ENCODE results near the gene CADM1. TPM values are rescaled to one million over a fixed set of nuclear protein-coding genes. Genes with fewer than 3 reads are reported as not detected.

CADM1 gene
- total and polyA plus RNA-seq, 2 donors from 2014 or later: 24.0 to 33.5 TPM

- DNase-seq: peak in 1 of 5 donors; percentile 50
- no peak for FAIRE-seq
- TF ChIP-seq, protein P1, sequence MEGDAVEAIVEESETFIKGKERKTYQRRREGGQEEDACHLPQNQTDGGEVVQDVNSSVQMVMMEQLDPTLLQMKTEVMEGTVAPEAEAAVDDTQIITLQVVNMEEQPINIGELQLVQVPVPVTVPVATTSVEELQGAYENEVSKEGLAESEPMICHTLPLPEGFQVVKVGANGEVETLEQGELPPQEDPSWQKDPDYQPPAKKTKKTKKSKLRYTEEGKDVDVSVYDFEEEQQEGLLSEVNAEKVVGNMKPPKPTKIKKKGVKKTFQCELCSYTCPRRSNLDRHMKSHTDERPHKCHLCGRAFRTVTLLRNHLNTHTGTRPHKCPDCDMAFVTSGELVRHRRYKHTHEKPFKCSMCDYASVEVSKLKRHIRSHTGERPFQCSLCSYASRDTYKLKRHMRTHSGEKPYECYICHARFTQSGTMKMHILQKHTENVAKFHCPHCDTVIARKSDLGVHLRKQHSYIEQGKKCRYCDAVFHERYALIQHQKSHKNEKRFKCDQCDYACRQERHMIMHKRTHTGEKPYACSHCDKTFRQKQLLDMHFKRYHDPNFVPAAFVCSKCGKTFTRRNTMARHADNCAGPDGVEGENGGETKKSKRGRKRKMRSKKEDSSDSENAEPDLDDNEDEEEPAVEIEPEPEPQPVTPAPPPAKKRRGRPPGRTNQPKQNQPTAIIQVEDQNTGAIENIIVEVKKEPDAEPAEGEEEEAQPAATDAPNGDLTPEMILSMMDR (IDR thresholded peaks at IDR 0.05; ENCODE audit: borderline replicate concordance, extremely low read depth, insufficient read depth): no peak
Measured at GRCh38 chr11:115159207-115159606, 345.0 kb downstream of the CADM1 start.

GRCh38 chr11:115158053-115158452 is 346.2 kb downstream of the CADM1 start:
- Histone ChIP-seq H3K36me3 (ENCODE audit: control insufficient read depth in 2 of 3, insufficient read depth in 3 of 3, low read length in 3 of 3) (no peaks in the 10 kb centered on the region), H3K27me3 (ENCODE audit: control insufficient read depth, insufficient read depth, low read length) (no peaks in the 10 kb centered on the region), H3K4me1 (ENCODE audit: control insufficient read depth in 2 of 3, insufficient read depth in 2 of 3, low read depth in 1 of 3, low read length in 3 of 3) (no peaks in the 10 kb centered on the region), H3K9me3 (ENCODE audit: control insufficient read depth in 2 of 3, insufficient read depth in 1 of 3, low read length in 3 of 3) (peaks cover 0 to 2% (median 0%) of the 10 kb centered on the region in 3 donors), H3K9ac (ENCODE audit: low read length in 3 of 3) (no peak overlapping the region), H3K4me3 (ENCODE audit: low read length in 3 of 3) (no peak overlapping the region), H3K27ac (ENCODE audit: low read depth in 2 of 2, low read length in 2 of 2) (no peak overlapping the region)
- intact Hi-C loops (cut with DNase I): no loop called here
- FAIRE-seq (no peak), DNase-seq (peak in 1 of 5 donors; percentile 41)
- TF ChIP-seq, protein P1 (IDR thresholded peaks at IDR 0.05; ENCODE audit: borderline replicate concordance, extremely low read depth, insufficient read depth): no peak

More at GRCh38 chr11:115159207-115159606, 345.0 kb downstream of the CADM1 start:
- intact Hi-C loops (cut with DNase I): no loop called here
- no peaks in the 10 kb centered on the region for H3K27me3 ChIP-seq (ENCODE audit: control insufficient read depth, insufficient read depth, low read length)
- no peaks in the 10 kb centered on the region for H3K4me1 ChIP-seq (ENCODE audit: control insufficient read depth in 2 of 3, insufficient read depth in 2 of 3, low read depth in 1 of 3, low read length in 3 of 3)
- H3K9ac ChIP-seq (ENCODE audit: low read length in 3 of 3): no peak overlapping the region
- peaks cover 0 to 2% (median 0%) of the 10 kb centered on the region in 3 donors for H3K9me3 ChIP-seq (ENCODE audit: control insufficient read depth in 2 of 3, insufficient read depth in 1 of 3, low read length in 3 of 3)
- no peak overlapping the region for H3K4me3 ChIP-seq (ENCODE audit: low read length in 3 of 3)
- H3K27ac ChIP-seq (ENCODE audit: low read depth in 2 of 2, low read length in 2 of 2): no peak overlapping the region
- no peaks in the 10 kb centered on the region for H3K36me3 ChIP-seq (ENCODE audit: control insufficient read depth in 2 of 3, insufficient read depth in 3 of 3, low read length in 3 of 3)

GRCh38 chr11:115157247-115157646 is 347.0 kb downstream of the CADM1 start:
- DNase-seq (peak in 1 of 5 donors; percentile 18), FAIRE-seq (no peak)
- no peaks in the 10 kb centered on the region for H3K27me3 ChIP-seq (ENCODE audit: control insufficient read depth, insufficient read depth, low read length)
- intact Hi-C loops (cut with DNase I): no loop called here
- H3K4me1 ChIP-seq (ENCODE audit: control insufficient read depth in 2 of 3, insufficient read depth in 2 of 3, low read depth in 1 of 3, low read length in 3 of 3): no peaks in the 10 kb centered on the region
- no peak overlapping the region for H3K27ac ChIP-seq (ENCODE audit: low read depth in 2 of 2, low read length in 2 of 2)
- no peak overlapping the region for H3K4me3 ChIP-seq (ENCODE audit: low read length in 3 of 3)
- H3K36me3 ChIP-seq (ENCODE audit: control insufficient read depth in 2 of 3, insufficient read depth in 3 of 3, low read length in 3 of 3): no peaks in the 10 kb centered on the region
- H3K9me3 ChIP-seq (ENCODE audit: control insufficient read depth in 2 of 3, insufficient read depth in 1 of 3, low read length in 3 of 3): peaks cover 0 to 2% (median 0%) of the 10 kb centered on the region in 3 donors
- TF ChIP-seq, protein P1 (IDR thresholded peaks at IDR 0.05; ENCODE audit: borderline replicate concordance, extremely low read depth, insufficient read depth): no peak
- no peak overlapping the region for H3K9ac ChIP-seq (ENCODE audit: low read length in 3 of 3)

DNA sequence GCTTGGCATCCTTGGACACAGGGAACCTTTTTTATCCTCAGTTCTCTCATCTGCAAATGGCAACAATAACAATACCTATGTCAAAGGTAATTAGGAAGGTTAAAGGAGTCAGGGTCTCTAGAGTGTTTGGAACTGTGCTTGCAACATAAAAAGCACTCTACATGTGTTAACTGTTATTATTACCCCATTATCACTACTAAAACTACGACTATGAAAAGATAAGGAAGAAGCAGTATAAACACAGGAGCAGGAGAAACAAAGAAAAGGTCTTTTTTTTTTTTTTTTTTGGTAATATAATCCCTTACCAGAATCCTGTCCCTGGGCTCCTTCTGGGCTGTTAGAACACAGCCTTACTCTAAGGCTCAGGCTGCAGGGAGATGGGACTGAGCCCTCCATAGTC is 348.2 kb downstream of the CADM1 start:
- Histone ChIP-seq H3K36me3 (ENCODE audit: control insufficient read depth in 2 of 3, insufficient read depth in 3 of 3, low read length in 3 of 3) (no peaks in the 10 kb centered on the region), H3K9ac (ENCODE audit: low read length in 3 of 3) (no peak overlapping the region), H3K4me1 (ENCODE audit: control insufficient read depth in 2 of 3, insufficient read depth in 2 of 3, low read depth in 1 of 3, low read length in 3 of 3) (no peaks in the 10 kb centered on the region), H3K4me3 (ENCODE audit: low read length in 3 of 3) (no peak overlapping the region), H3K27me3 (ENCODE audit: control insufficient read depth, insufficient read depth, low read length) (no peaks in the 10 kb centered on the region), H3K9me3 (ENCODE audit: control insufficient read depth in 2 of 3, insufficient read depth in 1 of 3, low read length in 3 of 3) (peaks cover 0 to 2% (median 0%) of the 10 kb centered on the region in 3 donors), H3K27ac (ENCODE audit: low read depth in 2 of 2, low read length in 2 of 2) (no peak overlapping the region)
- intact Hi-C loops (cut with DNase I): no loop called here
- FAIRE-seq (no peak), DNase-seq (no peak)
- TF ChIP-seq, protein P1 (IDR thresholded peaks at IDR 0.05; ENCODE audit: borderline replicate concordance, extremely low read depth, insufficient read depth): no peak
